Motor neuron (in vitro differentiated cells): Measurements from ENCODE around the gene GRID1. TPM values are rescaled to one million over a fixed set of nuclear protein-coding genes. Genes with fewer than 3 reads are reported as not detected.
"Not testable (repeated sequence)": the region's sequence is repeated elsewhere in the genome, so short reads cannot be mapped to it uniquely, and the experiment has no call there.

Experiments
- ATAC-seq, 8 experiments: fragments of 200-7000 bp; cut with Tn5 transposase; replicated peaks in 6 of 8; 2 replicates each; pipeline ENCODE4 v1.8.0; 2021; ENCODE audit warnings: mild to moderate bottlenecking in 8 of 8, moderate library complexity in 8 of 8
- H3K27ac ChIP-seq, 2 donors: fragments of 250-450 bp; sonication (Bioruptor Pico); 2 replicates each; pipeline ENCODE4 v1.9.0; 2021; ENCODE audit warnings: antibody characterized with exemption in 2 of 2, mild to moderate bottlenecking in 2 of 2, moderate library complexity in 1 of 2
- H3K4me1 ChIP-seq, 2 donors: fragments of 250-450 bp; sonication (Bioruptor Pico); replicated peaks in 1 of 2; 2 replicates each; pipeline ENCODE4 v1.6.1; 2021; ENCODE audit warnings: antibody characterized with exemption in 2 of 2, mild to moderate bottlenecking in 2 of 2, moderate library complexity in 1 of 2
- H3K4me3 ChIP-seq, 5 donors: fragments of 250-450 bp; sonication (Bioruptor Pico); 2 replicates each; pipeline ENCODE4 v1.9.0; 2021; ENCODE audit warnings: antibody characterized with exemption in 5 of 5, mild to moderate bottlenecking in 5 of 5, moderate library complexity in 4 of 5
- WGBS, 10 experiments: fragments of 450-650 bp; shearing (Covaris generic); methylation state at CpG; one replicate each; pipeline ENCODE4 v1.0.0; 2022; 5-methylcytosine and 5-hydroxymethylcytosine counted together
- in situ Hi-C, 9 experiments: fragments of 400-800 bp; cut with MboI; loops; one replicate each; pipeline ENCODE4 v1.15.0; 2021; ENCODE audit warnings: low sequenced_read_pairs in 9 of 9, low pct_unique_long_range_greater_than_20kb in 2 of 9; ENCODE audit not compliant: unreplicated experiment in 9 of 9
- total RNA-seq, 8 experiments: library from RNA; unstranded; fragments of 300-600 nt; gene quantifications; 2 replicates each; pipeline versions ENCODE4 v1.2.3 to v1.2.4, GENCODE V29; 2022

GRID1 gene
- total RNA-seq, 8 experiments from 2014 or later: 0.15 to 10.0 (median 6.0) TPM

DNA sequence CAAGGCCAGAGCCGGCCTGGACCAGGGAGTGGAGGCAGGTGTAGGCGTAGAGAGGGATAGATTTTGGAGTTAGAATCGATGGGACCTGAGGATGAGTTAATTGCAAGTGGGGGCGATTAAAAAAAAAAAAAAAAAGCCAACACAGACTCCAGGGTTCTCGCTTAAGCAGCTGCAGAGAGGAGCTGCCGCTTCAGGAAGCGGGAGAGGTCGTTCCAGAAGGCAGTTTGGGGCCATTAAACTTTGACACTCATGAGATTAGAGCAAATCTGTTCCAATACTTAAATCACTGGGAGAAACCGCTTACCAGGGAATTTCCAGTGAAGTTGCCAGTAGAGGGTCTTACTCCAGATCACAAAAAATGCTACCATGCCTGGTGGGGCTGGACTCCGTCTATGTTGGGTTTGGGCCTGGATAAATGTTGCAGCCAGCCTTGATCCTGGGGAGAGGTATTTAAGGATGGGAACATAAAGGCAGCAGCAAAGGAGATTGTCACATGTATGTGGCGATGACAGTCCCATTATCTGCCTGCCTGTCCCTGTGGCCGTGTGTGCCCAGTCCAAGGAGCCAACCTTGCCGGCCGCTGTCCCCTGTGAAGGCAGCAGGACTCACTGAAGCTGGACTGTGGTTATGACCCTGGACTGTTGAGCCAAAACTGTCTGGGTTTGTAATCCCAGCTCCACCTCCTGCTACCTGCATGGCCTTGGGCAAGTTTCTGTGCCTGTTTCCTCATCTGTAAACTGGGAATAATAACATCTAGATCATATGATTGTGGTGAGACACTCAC is 23.9 kb upstream of the GRID1 start:
- H3K27ac ChIP-seq: no peak overlapping the region
- no peak for ATAC-seq
- H3K4me1 ChIP-seq: peaks cover 12 to 14% of the 10 kb centered on the region in 2 donors
- in situ Hi-C loops: loop anchor here in 4 of 9 experiments (10.0 to 25.0 kb wide), 2 partner anchors 194 to 1778 kb away; no protein-coding TSS in a partner anchor
- 0 to 92% (median 82%) methylated on average over 1 to 11 of the region's 14 CpGs; no CpG with 5 or more reads in 1 of the 10 experiments for WGBS, 10 experiments
- no peak overlapping the region for H3K4me3 ChIP-seq

DNA sequence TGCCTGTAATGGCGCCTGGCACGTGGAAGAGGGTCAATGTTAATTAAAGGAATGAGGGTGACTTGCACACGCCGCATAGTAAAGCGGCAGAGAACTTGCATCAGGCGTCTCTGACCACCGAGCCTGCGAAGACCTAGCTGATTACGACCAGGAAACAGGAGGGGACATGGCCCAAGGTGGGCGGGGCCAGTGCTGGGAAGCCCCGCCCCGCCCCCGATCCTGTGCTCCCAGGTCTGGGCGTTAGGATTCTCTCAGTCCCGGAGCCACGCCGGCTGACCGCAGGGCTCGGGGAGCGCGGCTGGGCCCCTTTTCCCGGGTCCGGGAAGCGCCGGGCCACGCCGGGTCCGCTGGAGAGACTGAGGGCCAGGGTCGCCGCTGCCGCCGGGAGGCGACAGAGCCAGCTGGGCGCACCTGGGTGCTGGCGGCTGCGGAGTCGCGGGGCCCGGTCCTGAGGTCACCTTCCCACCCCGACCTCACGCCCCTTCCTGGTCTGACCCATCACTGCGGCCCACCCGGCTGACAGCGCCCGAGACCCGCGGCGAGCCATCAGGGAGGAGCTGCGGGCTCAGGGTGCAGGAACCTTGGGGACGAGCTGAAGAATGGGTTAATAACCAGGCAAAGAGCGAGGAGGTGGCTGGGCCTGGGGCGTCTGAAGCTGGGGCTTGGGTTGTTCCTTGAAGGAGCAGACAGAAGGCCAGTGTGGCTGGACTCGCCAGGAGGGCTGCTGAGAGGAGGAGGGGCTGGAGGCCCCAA is 23.0 kb upstream of the GRID1 start:
- Histone ChIP-seq H3K4me1 (peaks cover 12 to 14% of the 10 kb centered on the region in 2 donors), H3K27ac (no peak overlapping the region), H3K4me3 (peak overlapping the region in 4 of 5 donors; percentile 15 to 30 (median 28))
- in situ Hi-C loops: loop anchor here in 4 of 9 experiments (10.0 to 25.0 kb wide), 2 partner anchors 195 to 1777 kb away; no protein-coding TSS in a partner anchor
- 0 to 60% (median 23%) methylated on average over 2 to 7 of the region's 53 CpGs; no CpG with 5 or more reads in 3 of the 10 experiments for WGBS, 10 experiments
- ATAC-seq: peak in 7 of 8 experiments; percentile 52 to 82 (median 62)

DNA sequence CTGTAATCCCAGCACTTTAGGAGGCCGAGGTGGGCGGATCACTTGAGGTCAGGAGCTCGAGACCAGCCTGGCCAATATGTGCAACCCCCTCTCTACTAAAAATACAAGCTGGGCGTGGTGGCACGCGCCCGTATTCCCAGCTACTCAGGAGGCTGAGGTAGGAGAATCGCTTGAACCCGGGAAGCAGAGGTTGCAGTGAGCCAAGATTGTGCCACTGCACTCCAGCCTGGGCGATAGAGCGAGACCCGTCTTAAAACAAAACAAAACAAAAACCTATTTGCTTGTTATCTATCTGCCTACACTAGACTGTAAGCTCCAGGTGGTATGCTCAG is 22.5 kb upstream of the GRID1 start:
- in situ Hi-C loops: loop anchor here in 2 of 9 experiments (25.0 kb wide), 1 partner anchor 1777 kb away; no protein-coding TSS in a partner anchor
- H3K4me3 ChIP-seq, ATAC-seq, H3K27ac ChIP-seq: not testable (repeated sequence)
- 23 to 60% (median 54%) methylated on average over 2 to 5 of the region's 12 CpGs; no CpG with 5 or more reads in 7 of the 10 experiments for WGBS, 10 experiments
- H3K4me1 ChIP-seq: peaks cover 9 to 14% of the 10 kb centered on the region in 2 donors

DNA sequence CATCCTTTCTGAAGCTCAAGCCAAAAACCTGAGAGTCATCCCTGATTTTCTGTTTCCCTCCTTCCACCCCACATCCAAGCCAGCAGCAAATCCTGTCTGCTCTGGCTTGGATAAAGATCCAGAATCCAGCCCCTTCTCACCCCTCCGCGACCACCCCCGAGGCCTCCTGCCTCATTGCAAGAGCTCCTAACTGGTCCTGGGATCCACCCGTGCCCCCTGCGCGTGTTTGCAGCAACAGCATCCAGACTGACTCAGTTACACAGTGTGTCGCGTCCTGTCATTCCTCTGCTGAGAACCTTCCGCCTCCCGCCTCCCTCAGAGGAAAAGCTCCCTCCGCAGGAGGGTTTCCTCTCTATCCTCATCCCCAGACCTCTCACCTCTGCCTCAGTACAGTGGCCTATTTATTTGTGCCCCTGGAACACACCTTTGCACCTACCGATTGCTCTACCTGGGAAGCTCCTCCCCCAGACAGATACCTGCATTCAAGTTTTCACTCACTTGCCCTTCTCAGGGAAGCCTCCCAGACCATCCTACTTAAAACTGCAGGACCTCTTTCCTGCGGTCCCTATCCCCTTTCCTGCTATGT is 21.6 kb upstream of the GRID1 start:
- Histone ChIP-seq H3K27ac (no peak overlapping the region), H3K4me1 (peaks cover 1 to 9% of the 10 kb centered on the region in 2 donors), H3K4me3 (no peak overlapping the region)
- ATAC-seq: no peak
- in situ Hi-C loops: loop anchor here in 2 of 9 experiments (25.0 kb wide), 1 partner anchor 1776 kb away; no protein-coding TSS in a partner anchor
- 0 to 100% (median 69%) methylated on average over 1 to 6 of the region's 13 CpGs; no CpG with 5 or more reads in 4 of the 10 experiments for WGBS, 10 experiments

DNA sequence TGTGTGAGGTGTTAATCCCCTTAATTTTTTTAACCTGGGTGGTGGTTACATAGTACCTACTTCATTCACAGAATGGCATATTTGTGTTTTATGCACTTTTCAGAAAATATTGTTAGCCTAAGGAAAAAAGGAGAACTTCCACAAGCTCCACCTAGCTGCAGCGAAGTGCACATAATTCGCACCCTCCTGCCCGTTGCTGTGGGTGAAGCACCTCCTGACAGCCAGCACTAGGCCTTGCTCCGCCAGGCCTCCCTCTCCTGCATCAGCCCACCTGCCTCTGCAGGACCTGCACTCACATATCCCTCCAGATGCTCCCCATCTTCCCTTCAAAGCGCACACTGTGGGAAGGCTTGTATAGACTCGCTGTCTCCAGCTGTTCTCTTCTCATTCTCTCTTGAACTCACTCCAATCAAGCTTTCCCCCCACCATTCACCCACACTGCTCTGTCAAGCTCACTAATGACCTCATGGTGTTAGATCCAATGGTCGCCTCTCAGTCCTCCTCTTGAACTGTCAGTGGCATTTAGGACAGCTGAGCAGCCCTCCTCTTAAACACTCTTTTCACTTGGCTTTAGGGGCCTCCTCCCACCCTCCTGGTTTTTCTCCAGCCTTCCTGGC is 20.7 kb upstream of the GRID1 start:
- WGBS, 10 experiments: 9 to 71% (median 67%) methylated on average over 1 to 7 of the region's 7 CpGs; no CpG with 5 or more reads in 2 of the 10 experiments
- in situ Hi-C loops: loop anchor here in 2 of 9 experiments (25.0 kb wide), 1 partner anchor 1775 kb away; no protein-coding TSS in a partner anchor

DNA sequence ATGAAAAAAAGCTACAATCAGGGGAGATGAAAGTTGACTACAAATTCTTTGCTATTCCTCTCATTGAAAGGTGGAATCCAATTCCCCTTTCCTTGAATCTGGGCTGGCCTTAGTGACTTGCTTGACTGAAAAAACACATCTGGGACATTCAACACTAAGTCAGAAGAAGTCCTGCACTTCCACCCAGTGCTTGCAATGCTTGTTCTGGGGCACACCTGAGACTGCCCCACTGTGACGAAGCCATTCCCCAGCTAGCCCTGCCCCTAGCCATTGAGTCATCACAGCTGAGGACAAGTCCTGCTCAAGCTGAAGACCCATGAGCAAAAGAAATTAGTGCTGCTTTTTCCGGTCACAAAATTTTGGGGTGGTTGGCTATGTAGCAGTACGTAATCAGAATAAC is 19.2 kb upstream of the GRID1 start:
- ATAC-seq: no peak
- in situ Hi-C loops: loop anchor here in 2 of 9 experiments (25.0 kb wide), 1 partner anchor 1774 kb away; no protein-coding TSS in a partner anchor
- H3K4me1 ChIP-seq: peaks cover 0 to 8% of the 10 kb centered on the region in 2 donors
- no peak overlapping the region for H3K4me3 ChIP-seq
- 50 to 100% (median 90%) methylated on average over 1 to 3 of the region's 3 CpGs; no CpG with 5 or more reads in 1 of the 10 experiments for WGBS, 10 experiments
- H3K27ac ChIP-seq: no peak overlapping the region

More for the DNA sequence above, 20.7 kb upstream of the GRID1 start:
- no peak for ATAC-seq
- H3K4me1 ChIP-seq: peaks cover 0 to 8% of the 10 kb centered on the region in 2 donors
- no peak overlapping the region for H3K27ac ChIP-seq
- no peak overlapping the region for H3K4me3 ChIP-seq

DNA sequence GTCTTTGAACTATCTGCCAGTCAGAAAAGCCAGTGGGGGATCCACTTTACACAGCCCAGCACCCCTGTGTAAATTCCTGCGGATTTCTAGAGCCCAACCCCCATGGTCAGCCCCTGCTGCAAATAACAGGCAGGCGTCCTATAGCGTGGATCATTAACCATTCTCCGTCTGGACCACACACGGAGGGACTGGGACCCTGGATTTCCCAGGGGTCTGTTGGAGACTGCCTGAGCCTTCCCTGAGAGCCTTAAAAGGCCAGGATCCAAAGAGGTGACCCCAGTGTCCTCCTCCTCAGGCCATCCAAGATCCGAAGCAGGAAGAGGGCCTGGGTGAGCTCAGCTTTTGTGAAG is 11.2 kb upstream of the GRID1 start:
- no peak overlapping the region for H3K4me3 ChIP-seq
- no peak overlapping the region for H3K27ac ChIP-seq
- peaks cover 0 to 3% of the 10 kb centered on the region in 2 donors for H3K4me1 ChIP-seq
- 13 to 51% (median 35%) methylated on average over 1 to 3 of the region's 6 CpGs; no CpG with 5 or more reads in 4 of the 10 experiments for WGBS, 10 experiments
- ATAC-seq: no peak
- in situ Hi-C loops: loop anchor here in 2 of 9 experiments (25.0 kb wide), 1 partner anchor 1765 kb away; no protein-coding TSS in a partner anchor

DNA sequence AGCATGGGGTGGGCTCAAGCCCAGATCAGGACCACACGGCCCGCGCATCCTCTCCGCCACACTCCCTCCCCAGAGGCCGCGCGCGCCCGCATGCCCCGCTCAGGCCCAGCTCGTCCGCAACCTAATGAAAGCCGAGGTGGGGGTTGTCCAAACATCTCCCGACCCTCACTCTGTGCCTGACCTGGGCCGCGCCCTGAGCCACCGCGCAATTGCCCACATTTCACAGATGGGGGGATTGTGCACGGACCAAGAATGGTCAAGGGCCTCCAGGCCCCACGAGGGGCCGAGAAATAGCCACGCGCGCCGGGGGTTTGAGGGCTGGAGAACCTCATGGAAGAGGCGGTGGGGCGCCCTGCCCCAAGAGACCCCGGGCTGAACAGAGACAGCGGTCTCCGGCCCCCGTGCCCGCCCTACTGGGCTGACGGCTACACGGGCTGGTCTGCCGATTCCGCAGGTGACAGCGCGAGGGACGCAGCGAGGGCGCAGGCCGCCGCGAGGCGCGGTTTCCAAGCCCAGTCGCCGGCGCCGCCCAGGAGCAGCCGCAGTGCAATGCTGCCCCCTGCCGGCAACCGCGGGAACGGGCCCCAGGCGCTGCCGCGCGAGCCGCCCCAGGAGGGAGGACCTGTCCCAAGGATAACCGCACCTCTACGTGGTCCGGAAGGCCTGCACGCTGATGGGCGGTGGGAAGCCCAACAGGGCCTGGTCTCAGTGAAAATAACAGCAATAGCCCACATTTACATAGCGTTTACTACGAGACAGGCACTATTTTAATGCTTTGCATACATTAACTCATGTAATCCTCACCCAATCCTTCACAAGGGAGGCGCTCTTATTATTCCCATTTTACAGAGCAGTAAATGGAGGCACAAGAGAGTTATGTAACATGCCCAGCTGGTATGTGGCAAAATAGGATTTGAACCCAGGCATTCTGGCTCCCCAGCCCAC is 10.5 kb upstream of the GRID1 start:
- Histone ChIP-seq H3K27ac (no peak overlapping the region), H3K4me3 (peak overlapping the region in 1 of 5 donors; percentile 4)
- in situ Hi-C loops: loop anchor here in 2 of 9 experiments (25.0 kb wide), 1 partner anchor 1765 kb away; no protein-coding TSS in a partner anchor

DNA sequence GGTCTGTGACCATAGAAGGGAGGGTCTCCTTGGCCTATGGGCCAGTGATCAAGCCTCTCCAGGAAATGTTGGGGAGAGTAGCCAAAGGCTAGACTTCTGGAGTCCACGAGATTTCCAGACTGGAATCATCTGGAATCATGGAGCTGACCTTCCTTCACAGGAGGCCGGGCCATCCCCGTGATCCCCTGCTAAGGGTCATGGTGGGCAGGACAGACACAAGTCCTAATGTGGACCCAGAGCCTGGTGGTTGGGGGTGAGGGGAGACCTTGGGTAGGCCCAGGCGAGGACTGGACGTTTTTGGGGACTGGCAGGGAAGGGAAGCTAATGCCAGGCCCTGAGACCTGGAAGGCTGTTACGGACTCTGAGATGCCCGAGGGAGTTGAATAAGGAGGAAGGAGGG is 9.8 kb upstream of the GRID1 start:
- in situ Hi-C loops: loop anchor here in 2 of 9 experiments (25.0 kb wide), 1 partner anchor 1764 kb away; no protein-coding TSS in a partner anchor
- no peak overlapping the region for H3K4me3 ChIP-seq
- no peak for ATAC-seq
- peaks cover 0 to 3% of the 10 kb centered on the region in 2 donors for H3K4me1 ChIP-seq
- no peak overlapping the region for H3K27ac ChIP-seq
- 60 to 100% (median 93%) methylated on average over 1 to 4 of the region's 7 CpGs; no CpG with 5 or more reads in 6 of the 10 experiments for WGBS, 10 experiments

More for the DNA sequence above, 10.5 kb upstream of the GRID1 start:
- ATAC-seq: peak; percentile 97 to 98 (median 98)
- peaks cover 0 to 3% of the 10 kb centered on the region in 2 donors for H3K4me1 ChIP-seq
- 5 to 100% (median 31%) methylated on average over 1 to 15 of the region's 68 CpGs; no CpG with 5 or more reads in 4 of the 10 experiments for WGBS, 10 experiments

DNA sequence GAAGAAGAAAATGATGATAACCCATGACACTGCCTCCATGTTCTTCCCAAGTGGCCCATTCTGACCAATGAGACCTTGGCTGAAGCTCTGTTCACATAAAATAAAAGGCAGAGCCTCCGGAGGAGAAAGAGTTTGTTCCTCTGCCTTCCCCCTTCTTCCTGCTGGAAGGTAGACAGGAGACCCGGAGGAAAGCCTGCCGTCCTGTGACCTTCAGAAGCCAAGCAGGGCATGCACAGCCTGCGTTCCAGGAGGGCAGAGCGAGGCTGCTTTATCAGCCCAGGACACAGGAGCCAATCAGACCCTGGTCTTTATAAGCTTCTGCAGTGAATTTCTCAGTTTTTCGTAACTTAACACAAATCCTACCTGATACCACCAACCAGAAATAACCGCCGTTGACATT is 8.6 kb upstream of the GRID1 start:
- no peak overlapping the region for H3K4me3 ChIP-seq
- 43 to 100% (median 76%) methylated on average over 1 to 7 of the region's 8 CpGs; no CpG with 5 or more reads in 2 of the 10 experiments for WGBS, 10 experiments
- in situ Hi-C loops: loop anchor here in 2 of 9 experiments (25.0 kb wide), 1 partner anchor 1763 kb away; no protein-coding TSS in a partner anchor
- ATAC-seq: no peak
- no peak overlapping the region for H3K27ac ChIP-seq
- peaks cover 0 to 3% of the 10 kb centered on the region in 2 donors for H3K4me1 ChIP-seq

DNA sequence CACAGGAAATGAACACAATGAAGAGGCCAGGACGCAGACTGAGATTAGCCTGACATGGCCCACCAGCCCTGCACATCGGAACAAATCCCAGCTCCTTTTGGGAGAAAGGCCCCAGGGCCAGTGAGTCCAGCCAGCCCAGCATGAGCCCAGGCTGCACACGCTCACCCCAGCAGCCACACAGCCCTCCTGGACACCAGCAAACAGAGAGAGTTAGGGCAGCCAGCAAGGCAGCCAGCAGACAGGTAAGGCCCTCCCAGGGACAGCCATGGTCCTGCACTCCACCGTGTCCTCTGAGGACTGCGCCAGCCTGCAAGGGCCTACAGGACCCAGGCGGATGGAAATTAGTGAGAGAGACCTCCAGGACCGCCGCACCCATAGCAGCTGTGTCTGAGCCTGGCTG is 8.1 kb upstream of the GRID1 start:
- no peak overlapping the region for H3K4me3 ChIP-seq
- in situ Hi-C loops: loop anchor here in 2 of 9 experiments (25.0 kb wide), 1 partner anchor 1762 kb away; no protein-coding TSS in a partner anchor
- ATAC-seq: no peak
- WGBS, 10 experiments: 60 to 100% (median 72%) methylated on average over 1 to 4 of the region's 8 CpGs; no CpG with 5 or more reads in 6 of the 10 experiments
- peaks cover 0 to 3% of the 10 kb centered on the region in 2 donors for H3K4me1 ChIP-seq
- no peak overlapping the region for H3K27ac ChIP-seq
